ENCODE results near the gene NOL6. TPM values are rescaled to one million over a fixed set of nuclear protein-coding genes. Genes with fewer than 3 reads are reported as not detected.
A peak's percentile ranks its signal among the peaks of the same experiment; 100 is the strongest.

NOL6 gene
- total RNA-seq, 3 donors from 2014 or later = 18.8 to 20.2 (median 18.8) TPM

- Histone ChIP-seq H3K4me3 (no peak overlapping the region), H3K4me1 (ENCODE audit: low read depth) (no peaks in the 10 kb centered on the region), H3K9me3 (no peaks in the 10 kb centered on the region), H3K36me3 (ENCODE audit: low read depth) (peaks cover 8% of the 10 kb centered on the region)
- DNase-seq (peak in 1 of 3 donors; percentile 40), ATAC-seq (no peak)
- TF ChIP-seq CTCF (IDR thresholded peaks at IDR 0.05) = no peak
- intact Hi-C loops (cut with DNase I, micrococcal nuclease) = no loop called here
These were observed 10.6 kb downstream of the NOL6 start for GRCh38 chr9:33463151-33463550.

GRCh38 chr9:33461492-33461891 is 12.2 kb downstream of the NOL6 start:
- intact Hi-C loops (cut with DNase I, micrococcal nuclease) = no loop called here
- Histone ChIP-seq H3K4me3 (no peak overlapping the region), H3K4me1 (ENCODE audit: low read depth) (no peaks in the 10 kb centered on the region), H3K36me3 (ENCODE audit: low read depth) (peaks cover 8% of the 10 kb centered on the region), H3K9me3 (no peaks in the 10 kb centered on the region)
- ATAC-seq (peak; percentile 3), DNase-seq (peak in 1 of 3 donors; percentile 51)
- no peak for TF ChIP-seq CTCF (IDR thresholded peaks at IDR 0.05)

- H3K36me3 ChIP-seq (ENCODE audit: low read depth) = peaks cover 7% of the 10 kb centered on the region
- no peak overlapping the region for H3K4me3 ChIP-seq
- H3K4me1 ChIP-seq (ENCODE audit: low read depth) = no peaks in the 10 kb centered on the region
- intact Hi-C loops (cut with DNase I, micrococcal nuclease) = no loop called here
- TF ChIP-seq CTCF (IDR thresholded peaks at IDR 0.05) = no peak
- no peak for ATAC-seq
- no peak for DNase-seq
- H3K9me3 ChIP-seq = no peaks in the 10 kb centered on the region
These were observed 12.9 kb downstream of the NOL6 start for GRCh38 chr9:33460854-33461253.

- intact Hi-C loops (cut with DNase I, micrococcal nuclease) = no loop called here
- no peak for TF ChIP-seq CTCF (IDR thresholded peaks at IDR 0.05)
- Histone ChIP-seq H3K4me1 (ENCODE audit: low read depth) (peaks cover 4% of the 10 kb centered on the region), H3K4me3 (no peak overlapping the region), H3K36me3 (ENCODE audit: low read depth) (no peaks in the 10 kb centered on the region), H3K9me3 (no peaks in the 10 kb centered on the region)
- no peak for DNase-seq
- no peak for ATAC-seq
These were observed 14.6 kb downstream of the NOL6 start for GRCh38 chr9:33459115-33459514.

- DNase-seq = no peak
- ATAC-seq = peak; percentile 61
- intact Hi-C loops (cut with DNase I, micrococcal nuclease) = no loop called here
These were observed 15.3 kb downstream of the NOL6 start for GRCh38 chr9:33458444-33458843.

More at GRCh38 chr9:33458444-33458843, 15.3 kb downstream of the NOL6 start:
- Histone ChIP-seq H3K4me3 (no peak overlapping the region), H3K36me3 (ENCODE audit: low read depth) (no peaks in the 10 kb centered on the region), H3K4me1 (ENCODE audit: low read depth) (peaks cover 4% of the 10 kb centered on the region), H3K9me3 (no peaks in the 10 kb centered on the region)
- no peak for TF ChIP-seq CTCF (IDR thresholded peaks at IDR 0.05)
